GM23338 (cell line): ENCODE data around the gene EXOC6. TPM values are rescaled to one million over a fixed set of nuclear protein-coding genes. Genes with fewer than 3 reads are reported as not detected.

ENCODE experiments used
- ATAC-seq: fragments of 200-7000 bp; cut with Tn5 transposase; 3 replicates; pipeline ENCODE4 v1.9.1; 2020
- DNase-seq: peaks from one replicate; pipeline ENCODE4 v3.0.0-alpha.2; 2015; ENCODE audit warnings: low spot score
- H2AFZ ChIP-seq: fragments of 200-600 bp; sonication (generic); 2 replicates; pipeline ENCODE4 v1.8.0; 2016; ENCODE audit warnings: antibody characterized with exemption, mild to moderate bottlenecking, moderate library complexity
- H3F3A ChIP-seq: fragments of 200-600 bp; sonication (generic); replicated peaks from 2 replicates; pipeline ENCODE4 v1.8.0; 2017; ENCODE audit warnings: antibody characterized with exemption, mixed run types, low read depth
- H3K27ac ChIP-seq: fragments of 200-600 bp; sonication (generic); 2 replicates; pipeline ENCODE4 v1.6.1; 2016; ENCODE audit warnings: low read depth
- H3K27me3 ChIP-seq: fragments of 200-600 bp; sonication (generic); 2 replicates; pipeline ENCODE4 v1.8.0; 2016; ENCODE audit warnings: mild to moderate bottlenecking, mixed run types, moderate library complexity; ENCODE audit not compliant: insufficient read depth
- H3K36me3 ChIP-seq: fragments of 200-600 bp; sonication (generic); 2 replicates; pipeline ENCODE4 v1.8.0; 2016; ENCODE audit warnings: mild to moderate bottlenecking; ENCODE audit not compliant: insufficient read depth
- H3K4me1 ChIP-seq: fragments of 200-600 bp; sonication (generic); 2 replicates; pipeline ENCODE4 v1.8.0; 2016; ENCODE audit warnings: mild to moderate bottlenecking, moderate library complexity; ENCODE audit not compliant: insufficient read depth
- H3K4me2 ChIP-seq: fragments of 200-600 bp; sonication (generic); 2 replicates; pipeline ENCODE4 v1.7.1; 2017; ENCODE audit warnings: mixed run types
- H3K4me3 ChIP-seq: fragments of 200-600 bp; sonication (generic); 2 replicates; pipeline ENCODE4 v1.6.1; 2016; ENCODE audit warnings: mixed run types
- H3K79me2 ChIP-seq: fragments of 200-600 bp; sonication (generic); replicated peaks from 2 replicates; pipeline ENCODE4 v1.8.0; 2017; ENCODE audit warnings: mild to moderate bottlenecking; ENCODE audit not compliant: insufficient read depth
- H3K9me2 ChIP-seq: fragments of 200-600 bp; sonication (generic); 2 replicates; pipeline ENCODE4 v1.8.0; 2017; ENCODE audit not compliant: insufficient read depth
- H4K20me1 ChIP-seq: fragments of 200-600 bp; sonication (generic); replicated peaks from 2 replicates; pipeline ENCODE4 v1.8.0; 2017; ENCODE audit warnings: mild to moderate bottlenecking; ENCODE audit not compliant: insufficient read depth
- H3K27ac Mint-ChIP-seq: 2 replicates; pipeline ENCODE4 v1.8.0; 2020; ENCODE audit warnings: inconsistent platforms, mild to moderate bottlenecking, moderate library complexity, mixed read lengths
- H3K27me3 Mint-ChIP-seq: 3 replicates; pipeline ENCODE4 v1.8.0; 2022; ENCODE audit warnings: low read depth, mild to moderate bottlenecking, moderate library complexity, mixed read lengths, inconsistent platforms; ENCODE audit not compliant: insufficient read depth, poor library complexity
- H3K36me3 Mint-ChIP-seq: 3 replicates; pipeline ENCODE4 v1.8.0; 2021; ENCODE audit warnings: low read depth, mild to moderate bottlenecking, inconsistent platforms, moderate library complexity, mixed read lengths
- H3K4me1 Mint-ChIP-seq: 3 replicates; pipeline ENCODE4 v1.8.0; 2020; ENCODE audit warnings: mild to moderate bottlenecking, inconsistent platforms, mixed read lengths
- H3K4me3 Mint-ChIP-seq: 3 replicates; pipeline ENCODE4 v1.8.0; 2021; ENCODE audit warnings: moderate library complexity, mild to moderate bottlenecking, inconsistent platforms, mixed read lengths
- H3K9me3 Mint-ChIP-seq: 3 replicates; pipeline ENCODE4 v1.8.0; 2020; ENCODE audit warnings: moderate library complexity, mild to moderate bottlenecking, inconsistent platforms, mixed read lengths
- CREB1 ChIP-seq: fragments of 250-450 bp; sonication (Bioruptor Pico); IDR thresholded peaks from 2 replicates; pipeline ENCODE4 v1.5.0; 2020; ENCODE audit warnings: low read depth, mild to moderate bottlenecking, moderate library complexity
- CTCF ChIP-seq, 2 experiments: fragments of 200-600 bp in 1 of 2; sonication (generic) in 1 of 2; conservative IDR thresholded peaks; 2 replicates each; pipeline versions ENCODE4 v1.5.1 to v1.6.1; 2016 to 2017; ENCODE audit warnings: antibody characterized with exemption in 2 of 2, low read depth in 2 of 2, mild to moderate bottlenecking in 2 of 2, moderate library complexity in 1 of 2
- ETS1 ChIP-seq: IDR thresholded peaks from 2 replicates; pipeline ENCODE4 v1.6.1; 2016; ENCODE audit warnings: antibody characterized with exemption
- EZH2 ChIP-seq: fragments of 200-600 bp; sonication (generic); IDR thresholded peaks from one replicate; pipeline ENCODE4 v1.8.0; 2017; ENCODE audit warnings: antibody characterized with exemption, mild to moderate bottlenecking, low read depth; ENCODE audit not compliant: unreplicated experiment
- EZH2phosphoT487 ChIP-seq: fragments of 200-600 bp; sonication (generic); IDR thresholded peaks from one replicate; pipeline ENCODE4 v1.8.1; 2018; ENCODE audit warnings: antibody characterized with exemption; ENCODE audit not compliant: unreplicated experiment
- JUNB ChIP-seq: IDR thresholded peaks from one replicate; pipeline ENCODE4 v1.6.1; 2016; ENCODE audit warnings: antibody characterized with exemption; ENCODE audit not compliant: unreplicated experiment
- NANOG ChIP-seq: IDR thresholded peaks from 2 replicates; pipeline ENCODE4 v1.6.1; 2016; ENCODE audit warnings: antibody characterized with exemption, borderline replicate concordance
- POLR2AphosphoS5 ChIP-seq: IDR thresholded peaks from 2 replicates; pipeline ENCODE4 v1.6.1; 2016; ENCODE audit warnings: antibody characterized with exemption, low read depth
- REST ChIP-seq: IDR thresholded peaks from one replicate; pipeline ENCODE4 v1.6.1; 2018; ENCODE audit warnings: antibody characterized with exemption; ENCODE audit not compliant: unreplicated experiment
- STAT1 ChIP-seq: IDR thresholded peaks from one replicate; pipeline ENCODE4 v1.6.1; 2016; ENCODE audit warnings: antibody characterized with exemption; ENCODE audit not compliant: unreplicated experiment
- ZNF114 ChIP-seq: fragments of 250-450 bp; sonication (Bioruptor Pico); IDR thresholded peaks from 2 replicates; pipeline ENCODE4 v1.5.0; 2020; ENCODE audit warnings: mild to moderate bottlenecking, moderate library complexity
- ZNF331 ChIP-seq: fragments of 250-450 bp; sonication (Bioruptor Pico); IDR thresholded peaks from 2 replicates; pipeline ENCODE4 v1.5.0; 2020; ENCODE audit warnings: low read depth, mild to moderate bottlenecking, moderate library complexity
- polyA plus RNA-seq: library from polyadenylated mRNA; unstranded; fragments of >200 nt; fragmentation: Nextera tagmentation; extraction: Ambion mirVana; gene quantifications from 2 replicates; pipeline ENCODE4 v1.2.1, GENCODE V29; 2016
- total RNA-seq: library from RNA; depleted of rRNA; stranded (reverse); fragments of >200 nt; shearing (Covaris generic); gene quantifications from 2 replicates; pipeline ENCODE4 v1.2.3, GENCODE V29; 2014

EXOC6 gene
- total and polyA plus RNA-seq, 2 experiments from 2014 or later: 5.0 to 6.0 TPM

- no peak overlapping the region for H3K4me3 ChIP-seq
- DNase-seq: peak; percentile 83
- H3K27me3 ChIP-seq: no peaks in the 10 kb centered on the region
- no peak for TF ChIP-seq REST
- TF ChIP-seq CTCF (conservative IDR thresholded peaks at IDR 0.05; ENCODE audit: low read depth in 2 of 2): peak; percentile 82 to 92
- no peaks in the 10 kb centered on the region for H3K79me2 ChIP-seq
- no peaks in the 10 kb centered on the region for H3K27me3 Mint-ChIP-seq
- no peaks in the 10 kb centered on the region for H3K9me3 Mint-ChIP-seq
- H3K27ac ChIP-seq: no peak overlapping the region
- H3K4me1 Mint-ChIP-seq: no peaks in the 10 kb centered on the region
- H3K4me2 ChIP-seq: no peak overlapping the region
- H3K27ac Mint-ChIP-seq: no peak overlapping the region
- H3K9me2 ChIP-seq: no peaks in the 10 kb centered on the region
- ATAC-seq: peak; percentile 84
- no peaks in the 10 kb centered on the region for H3K36me3 Mint-ChIP-seq
- no peaks in the 10 kb centered on the region for H3K4me1 ChIP-seq
- no peak overlapping the region for H2AFZ ChIP-seq
- no peaks in the 10 kb centered on the region for H3F3A ChIP-seq
- no peaks in the 10 kb centered on the region for H4K20me1 ChIP-seq
- no peaks in the 10 kb centered on the region for H3K36me3 ChIP-seq
- no peak overlapping the region for H3K4me3 Mint-ChIP-seq
Observed at GRCh38 chr10:93006435-93007039, 158.2 kb downstream of the EXOC6 start.

- no peaks in the 10 kb centered on the region for H3K4me1 Mint-ChIP-seq
- Histone ChIP-seq H3K79me2 (no peaks in the 10 kb centered on the region), H3K9me2 (no peaks in the 10 kb centered on the region), H2AFZ (no peak overlapping the region), H4K20me1 (no peaks in the 10 kb centered on the region), H3K36me3 (no peaks in the 10 kb centered on the region), H3K4me2 (no peak overlapping the region), H3K27ac (no peak overlapping the region), H3K4me1 (no peaks in the 10 kb centered on the region), H3K4me3 (no peak overlapping the region), H3K27me3 (no peaks in the 10 kb centered on the region), H3F3A (no peaks in the 10 kb centered on the region)
- H3K4me3 Mint-ChIP-seq: no peak overlapping the region
- DNase-seq: no peak
- H3K27me3 Mint-ChIP-seq: no peaks in the 10 kb centered on the region
- no peaks in the 10 kb centered on the region for H3K36me3 Mint-ChIP-seq
- H3K9me3 Mint-ChIP-seq: no peaks in the 10 kb centered on the region
- no peak overlapping the region for H3K27ac Mint-ChIP-seq
- no peak for ATAC-seq
- TF ChIP-seq EZH2phosphoT487 (no peak), EZH2 (no peak), REST (no peak), POLR2AphosphoS5 (no peak), NANOG (no peak), JUNB (no peak), ETS1 (no peak), CTCF (conservative IDR thresholded peaks at IDR 0.05; ENCODE audit: low read depth in 2 of 2) (no peak), CREB1 (CRISPR knock-in tag) (no peak), ZNF114 (CRISPR knock-in tag) (no peak), ZNF331 (CRISPR knock-in tag) (no peak), STAT1 (no peak)
Observed at GRCh38 chr10:93015722-93016121, 167.4 kb downstream of the EXOC6 start.
